HL-60 (cell line): ENCODE data around the gene MCF2L2.

ENCODE experiments used
- GABPA ChIP-seq: IDR thresholded peaks from 2 replicates; pipeline ENCODE4 v1.6.1; 2012; ENCODE audit warnings: low read depth
- POLR2AphosphoS5 ChIP-seq: IDR thresholded peaks from 2 replicates; pipeline ENCODE4 v1.6.1; 2012; ENCODE audit warnings: low read depth
- TF ChIP-seq, protein P1 (sequence below): IDR thresholded peaks from one replicate; pipeline ENCODE4 v1.5.1; 2011; ENCODE audit warnings: low read length, control low read depth, inconsistent platforms; ENCODE audit not compliant: insufficient read depth

DNA sequence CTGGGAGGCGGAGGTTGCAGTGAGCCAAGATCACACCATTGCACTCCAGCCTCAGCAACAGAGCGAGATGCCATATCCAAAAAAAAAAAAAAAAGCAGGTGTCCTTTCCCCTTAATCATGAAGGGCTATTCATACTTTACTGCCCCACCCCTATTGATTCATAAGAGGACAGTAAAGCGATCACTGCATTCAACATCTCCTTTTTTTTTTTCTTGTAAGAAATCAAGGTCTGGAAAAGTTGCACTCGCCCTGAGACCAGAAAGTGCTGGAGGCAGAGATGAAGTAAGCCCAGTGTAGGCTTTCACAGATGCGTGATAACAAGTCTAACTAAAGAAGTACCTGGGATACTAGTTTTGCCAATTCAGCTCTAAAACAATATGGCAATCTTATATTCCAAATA is 151.2 kb downstream of the MCF2L2 start:
- TF ChIP-seq, protein P1, sequence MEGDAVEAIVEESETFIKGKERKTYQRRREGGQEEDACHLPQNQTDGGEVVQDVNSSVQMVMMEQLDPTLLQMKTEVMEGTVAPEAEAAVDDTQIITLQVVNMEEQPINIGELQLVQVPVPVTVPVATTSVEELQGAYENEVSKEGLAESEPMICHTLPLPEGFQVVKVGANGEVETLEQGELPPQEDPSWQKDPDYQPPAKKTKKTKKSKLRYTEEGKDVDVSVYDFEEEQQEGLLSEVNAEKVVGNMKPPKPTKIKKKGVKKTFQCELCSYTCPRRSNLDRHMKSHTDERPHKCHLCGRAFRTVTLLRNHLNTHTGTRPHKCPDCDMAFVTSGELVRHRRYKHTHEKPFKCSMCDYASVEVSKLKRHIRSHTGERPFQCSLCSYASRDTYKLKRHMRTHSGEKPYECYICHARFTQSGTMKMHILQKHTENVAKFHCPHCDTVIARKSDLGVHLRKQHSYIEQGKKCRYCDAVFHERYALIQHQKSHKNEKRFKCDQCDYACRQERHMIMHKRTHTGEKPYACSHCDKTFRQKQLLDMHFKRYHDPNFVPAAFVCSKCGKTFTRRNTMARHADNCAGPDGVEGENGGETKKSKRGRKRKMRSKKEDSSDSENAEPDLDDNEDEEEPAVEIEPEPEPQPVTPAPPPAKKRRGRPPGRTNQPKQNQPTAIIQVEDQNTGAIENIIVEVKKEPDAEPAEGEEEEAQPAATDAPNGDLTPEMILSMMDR: no peak
- no peak for TF ChIP-seq GABPA
- no peak for TF ChIP-seq POLR2AphosphoS5
